GM21619 (cell line): Measurements from ENCODE around the gene RC3H2.
"Not testable (repeated sequence)": the region's sequence is repeated elsewhere in the genome, so short reads cannot be mapped to it uniquely, and the experiment has no call there.

Experiments used
- ATAC-seq: cut with Tn5 transposase; IDR thresholded peaks from one replicate; pipeline ENCODE4 v1.9.1; 2021; ENCODE audit not compliant: unreplicated experiment

Gene RC3H2

GRCh38 chr9:122929796-122930354 lies 24.7 kb upstream of the RC3H2 start:
- ATAC-seq = no peak

GRCh38 chr9:122923947-122924346 lies 18.8 kb upstream of the RC3H2 start:
- no peak for ATAC-seq

- no peak for ATAC-seq
Measured at GRCh38 chr9:122922713-122923112, 17.6 kb upstream of the RC3H2 start.

- ATAC-seq = no peak
Measured at GRCh38 chr9:122918310-122918709, 13.2 kb upstream of the RC3H2 start.

- peak; percentile 98 for ATAC-seq
Measured at GRCh38 chr9:122912964-122913673, 8.0 kb upstream of the RC3H2 start, which contains the start of gene ZBTB6. ZBTB6 (minus strand) TSS chr9:122913323; CDS start chr9:122912072, 1,251 bp downstream.

- ATAC-seq = no peak
Measured at GRCh38 chr9:122912671-122912963, 7.5 kb upstream of the RC3H2 start.

GRCh38 chr9:122906122-122906521 lies 963 bp upstream of the RC3H2 start:
- ATAC-seq = not testable (repeated sequence)

GRCh38 chr9:122904466-122904822 lies 715 bp downstream of the RC3H2 start:
- ATAC-seq = peak; percentile 20

- no peak for ATAC-seq
Measured at GRCh38 chr9:122900791-122901190, 4.4 kb downstream of the RC3H2 start.

GRCh38 chr9:122897969-122898368 lies 7.2 kb downstream of the RC3H2 start:
- ATAC-seq = no peak

- no peak for ATAC-seq
Measured at GRCh38 chr9:122888480-122888879, 16.7 kb downstream of the RC3H2 start.

GRCh38 chr9:122883125-122883524 lies 22.0 kb downstream of the RC3H2 start:
- ATAC-seq = no peak

- no peak for ATAC-seq
Measured at GRCh38 chr9:122879443-122879842, 25.7 kb downstream of the RC3H2 start.

- no peak for ATAC-seq
Measured at GRCh38 chr9:122875523-122875922, 29.6 kb downstream of the RC3H2 start.

GRCh38 chr9:122867276-122867675 lies 37.9 kb downstream of the RC3H2 start:
- not testable (repeated sequence) for ATAC-seq

- ATAC-seq = no peak
Measured at GRCh38 chr9:122866079-122866478, 39.1 kb downstream of the RC3H2 start.

GRCh38 chr9:122865300-122865699 lies 39.9 kb downstream of the RC3H2 start:
- no peak for ATAC-seq

GRCh38 chr9:122863407-122863806 lies 41.8 kb downstream of the RC3H2 start:
- no peak for ATAC-seq

- no peak for ATAC-seq
Measured at GRCh38 chr9:122860319-122861142, 44.6 kb downstream of the RC3H2 start.

- ATAC-seq = no peak
Measured at GRCh38 chr9:122857815-122858214, 47.3 kb downstream of the RC3H2 start.

GRCh38 chr9:122852085-122852786 lies 52.9 kb downstream of the RC3H2 start:
- ATAC-seq = not testable (repeated sequence)
